ACC112 (cell line): ENCODE measurements around the gene ANXA5.
"Not testable (repeated sequence)": the region's sequence is repeated elsewhere in the genome, so short reads cannot be mapped to it uniquely, and the experiment has no call there.

Experiments
- H2AFZ ChIP-seq: fragments of 200-600 bp; sonication (generic); one replicate; pipeline ENCODE4 v1.6.0; 2017; ENCODE audit warnings: antibody characterized with exemption, low read length; ENCODE audit not compliant: unreplicated experiment
- H3K27ac ChIP-seq: fragments of 200-600 bp; sonication (generic); 2 replicates; pipeline ENCODE4 v1.5.1; 2014; ENCODE audit warnings: low read depth, mild to moderate bottlenecking, antibody characterized with exemption, low read length, moderate library complexity
- H3K27me3 ChIP-seq: fragments of 200-600 bp; sonication (generic); 2 replicates; pipeline ENCODE4 v1.6.1; 2014; ENCODE audit warnings: mild to moderate bottlenecking, antibody characterized with exemption, low read length, moderate library complexity, mixed read lengths; ENCODE audit not compliant: insufficient read depth
- H3K36me3 ChIP-seq: fragments of 200-600 bp; sonication (generic); 2 replicates; pipeline ENCODE4 v1.6.1; 2016; ENCODE audit warnings: mild to moderate bottlenecking, antibody characterized with exemption, low read length, moderate library complexity, mixed read lengths; ENCODE audit not compliant: insufficient read depth
- H3K4me1 ChIP-seq: fragments of 200-600 bp; sonication (generic); one replicate; pipeline ENCODE4 v1.6.1; 2016; ENCODE audit warnings: low read length, mixed read lengths; ENCODE audit not compliant: insufficient read depth, unreplicated experiment, control insufficient read depth
- H3K4me3 ChIP-seq: fragments of 200-600 bp; sonication (generic); 2 replicates; pipeline ENCODE4 v1.5.1; 2014; ENCODE audit warnings: mild to moderate bottlenecking, low read depth, low read length
- H3K79me2 ChIP-seq: fragments of 200-600 bp; sonication (generic); one replicate; pipeline ENCODE4 v1.6.0; 2016; ENCODE audit warnings: low read length; ENCODE audit not compliant: control insufficient read depth, unreplicated experiment, insufficient read depth

Gene ANXA5

DNA sequence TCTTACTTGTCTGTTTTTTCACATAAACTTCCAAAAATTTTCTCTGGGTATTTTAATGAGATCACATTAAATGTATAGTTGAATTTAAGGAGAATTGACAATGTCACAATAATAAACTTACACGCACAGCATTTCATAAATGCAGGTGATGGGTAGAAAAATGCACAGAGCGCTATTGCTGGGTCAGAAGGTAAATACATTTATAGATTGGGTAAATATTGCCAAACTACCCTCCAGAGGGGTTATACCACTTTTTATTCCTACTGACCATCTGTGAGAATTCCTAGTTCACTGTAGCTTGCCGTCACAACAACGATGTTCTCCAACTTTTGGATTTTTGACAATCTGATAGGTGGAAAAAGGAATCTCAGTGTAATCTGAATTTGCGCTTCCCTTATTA lies 34.6 kb downstream of the ANXA5 start:
- H3K27ac ChIP-seq: no peak overlapping the region
- H3K27me3 ChIP-seq: no peaks in the 10 kb centered on the region

DNA sequence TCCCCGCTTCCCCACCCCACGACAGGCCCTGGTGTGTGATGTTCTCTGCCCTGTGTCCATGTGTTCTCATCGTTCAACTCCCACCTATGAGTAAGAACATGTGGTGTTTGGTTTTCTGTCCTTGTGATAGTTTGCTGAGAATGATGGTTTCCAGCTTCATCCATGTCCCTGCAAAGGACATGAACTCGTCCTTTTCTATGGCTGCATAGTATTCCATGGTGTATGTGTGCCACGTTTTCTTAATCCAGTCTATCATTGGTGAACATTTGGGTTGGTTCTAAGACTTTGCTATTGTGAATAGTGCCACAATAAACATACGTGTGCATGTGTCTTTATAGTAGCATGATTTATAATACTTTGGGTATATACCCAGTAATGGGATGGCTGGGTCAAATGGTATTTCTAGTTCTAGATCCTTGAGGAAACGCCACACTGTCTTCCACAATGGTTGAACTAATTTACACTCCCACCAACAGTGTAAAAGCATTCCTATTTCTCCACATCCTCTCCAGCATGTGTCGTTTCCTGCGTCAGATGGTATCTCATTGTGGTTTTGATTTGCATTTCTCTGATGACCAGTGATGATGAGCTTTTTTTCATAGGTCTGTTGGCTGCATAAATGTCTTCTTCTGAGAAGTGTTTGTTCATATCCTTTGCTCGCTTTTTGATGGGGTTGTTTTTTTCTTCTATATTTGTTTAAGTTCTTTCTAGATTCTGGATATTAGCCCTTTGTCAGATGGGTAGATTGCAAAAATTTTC lies 36.4 kb downstream of the ANXA5 start:
- not testable (repeated sequence) for H3K4me3 ChIP-seq, H2AFZ ChIP-seq, H3K27me3 ChIP-seq, H3K27ac ChIP-seq, H3K4me1 ChIP-seq, H3K79me2 ChIP-seq, H3K36me3 ChIP-seq

More for the DNA sequence above, 34.6 kb downstream of the ANXA5 start:
- Histone ChIP-seq H3K36me3 (peaks cover 14% of the 10 kb centered on the region), H3K4me1 (peaks cover 1% of the 10 kb centered on the region), H3K79me2 (no peaks in the 10 kb centered on the region), H3K4me3 (no peak overlapping the region), H2AFZ (no peak overlapping the region)

DNA sequence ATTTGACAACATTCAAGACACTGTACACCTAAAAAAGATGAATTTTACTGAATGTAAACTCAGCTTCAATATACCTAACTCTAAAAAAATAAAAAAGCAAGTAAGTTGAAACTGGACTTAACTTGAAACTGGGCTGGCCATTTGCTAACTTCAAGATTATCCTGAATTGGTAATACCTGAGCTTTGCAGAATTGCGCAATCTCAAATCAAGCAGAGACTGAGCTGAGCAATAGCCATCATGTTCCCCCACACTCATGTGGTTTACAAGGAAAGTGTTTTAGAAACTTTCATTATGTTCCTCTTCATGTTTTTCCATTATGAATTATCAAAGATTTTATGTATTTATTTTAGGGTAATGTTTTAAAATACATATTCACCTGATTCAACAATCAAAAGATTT lies 38.7 kb downstream of the ANXA5 start:
- H3K36me3 ChIP-seq: no peaks in the 10 kb centered on the region
- H3K4me3 ChIP-seq: no peak overlapping the region
- no peaks in the 10 kb centered on the region for H3K79me2 ChIP-seq
- H3K27ac ChIP-seq: no peak overlapping the region
- peaks cover 6% of the 10 kb centered on the region for H3K4me1 ChIP-seq
- H3K27me3 ChIP-seq: no peaks in the 10 kb centered on the region
- H2AFZ ChIP-seq: no peak overlapping the region

DNA sequence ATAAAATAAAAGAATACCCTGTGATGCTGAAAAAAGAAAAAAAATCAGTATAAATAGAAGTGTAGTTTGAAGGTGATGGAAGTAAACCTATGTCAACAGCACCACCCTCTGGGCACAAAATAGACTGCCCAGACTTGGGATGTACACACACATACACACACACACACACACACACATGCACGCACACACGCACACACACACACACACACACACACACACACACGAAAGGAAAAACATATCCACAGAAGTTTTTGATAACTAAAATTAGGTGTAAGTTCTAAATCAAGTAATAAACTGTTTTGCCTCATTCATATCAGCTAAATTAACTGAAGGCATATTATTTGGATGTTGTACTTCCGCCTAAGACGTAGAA lies 40.5 kb downstream of the ANXA5 start:
- Histone ChIP-seq H2AFZ (no peak overlapping the region), H3K36me3 (no peaks in the 10 kb centered on the region), H3K79me2 (no peaks in the 10 kb centered on the region), H3K4me1 (peaks cover 6% of the 10 kb centered on the region), H3K27ac (no peak overlapping the region), H3K4me3 (no peak overlapping the region), H3K27me3 (no peaks in the 10 kb centered on the region)

DNA sequence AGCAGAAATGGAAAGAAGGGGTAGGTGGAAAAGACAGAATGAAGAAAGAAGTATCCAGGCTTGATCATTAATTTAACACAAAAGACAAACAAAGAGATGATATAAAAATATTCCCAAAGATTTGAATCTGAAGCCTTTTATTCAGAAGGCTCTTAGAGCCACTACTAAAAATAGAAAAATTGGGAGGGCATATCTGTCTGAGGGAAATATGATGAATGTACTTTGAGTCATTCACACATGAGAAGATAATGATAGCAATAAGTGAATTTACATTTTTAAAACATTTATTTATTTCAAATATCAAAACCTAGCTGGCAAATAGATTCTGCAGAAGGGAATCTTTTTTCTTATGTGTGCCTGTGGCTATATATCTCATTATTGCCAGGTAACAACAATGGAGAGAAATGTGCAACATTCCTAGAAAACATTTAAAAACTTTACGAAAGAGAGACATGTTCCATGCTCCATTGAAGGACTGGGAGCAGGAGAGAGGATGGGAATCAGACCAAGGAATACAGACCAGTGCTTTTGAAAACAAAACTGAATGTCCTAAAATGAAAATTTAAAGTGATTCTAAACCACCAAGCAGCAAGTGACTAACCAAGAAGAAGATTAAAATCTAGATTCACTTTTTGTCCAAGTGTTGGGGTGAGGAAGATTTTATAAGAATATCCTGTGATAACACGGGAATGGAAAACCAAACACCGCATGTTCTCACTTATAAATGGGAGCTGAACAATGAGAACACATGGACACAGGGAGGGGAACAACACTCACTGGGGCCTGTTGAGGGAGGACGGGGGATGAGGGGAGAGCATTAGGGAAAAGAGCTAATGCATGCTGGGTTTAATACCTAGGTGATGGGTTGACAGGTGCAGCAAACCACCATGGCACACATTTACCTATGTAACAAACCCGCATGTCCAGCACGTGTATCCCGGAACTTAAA lies 41.2 kb downstream of the ANXA5 start:
- Histone ChIP-seq H3K27ac (no peak overlapping the region), H3K4me3 (no peak overlapping the region), H3K36me3 (no peaks in the 10 kb centered on the region), H2AFZ (no peak overlapping the region), H3K27me3 (no peaks in the 10 kb centered on the region), H3K4me1 (peaks cover 6% of the 10 kb centered on the region), H3K79me2 (no peaks in the 10 kb centered on the region)

DNA sequence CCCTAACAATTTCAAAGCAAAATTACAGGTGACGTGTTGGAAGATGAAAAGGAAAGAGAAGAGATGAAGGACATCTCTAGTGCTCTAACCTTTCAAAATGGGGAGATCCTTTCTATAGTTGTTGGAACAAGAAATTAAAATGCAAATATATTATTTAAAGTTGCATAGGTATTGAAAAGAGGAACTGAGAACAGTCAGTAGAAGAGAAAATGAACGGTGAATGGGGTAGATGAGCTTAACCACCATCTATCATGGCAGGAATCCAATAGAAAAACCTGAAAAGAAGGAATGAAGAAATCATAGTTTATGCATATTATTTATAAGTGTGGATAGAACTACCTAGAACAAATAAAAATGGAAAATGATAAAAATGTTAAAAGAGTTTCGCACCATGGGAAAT lies 42.0 kb downstream of the ANXA5 start:
- peaks cover 6% of the 10 kb centered on the region for H3K4me1 ChIP-seq
- no peaks in the 10 kb centered on the region for H3K27me3 ChIP-seq
- H3K36me3 ChIP-seq: no peaks in the 10 kb centered on the region
- no peak overlapping the region for H2AFZ ChIP-seq
- H3K79me2 ChIP-seq: no peaks in the 10 kb centered on the region
- H3K4me3 ChIP-seq: no peak overlapping the region
- H3K27ac ChIP-seq: no peak overlapping the region

DNA sequence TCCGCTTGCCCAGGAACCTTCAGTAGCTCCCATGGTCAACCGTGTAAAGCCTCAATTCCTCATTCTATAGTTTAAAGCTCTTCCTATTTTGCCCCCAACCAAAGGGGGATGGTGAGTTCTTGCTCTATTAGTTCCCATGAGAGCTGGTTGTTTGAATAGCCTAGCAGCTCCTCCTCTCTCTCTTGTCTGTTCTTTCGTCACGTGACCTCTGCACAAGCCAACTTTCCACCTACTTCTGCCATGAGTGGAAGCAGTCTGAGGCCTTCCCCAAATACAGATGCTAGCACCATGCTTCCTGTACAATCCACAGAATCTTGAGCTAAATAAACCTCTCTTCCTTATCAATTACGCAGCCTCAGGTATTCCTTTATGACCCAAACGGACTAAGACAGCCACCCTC lies 42.8 kb downstream of the ANXA5 start:
- H3K27ac ChIP-seq: no peak overlapping the region

DNA sequence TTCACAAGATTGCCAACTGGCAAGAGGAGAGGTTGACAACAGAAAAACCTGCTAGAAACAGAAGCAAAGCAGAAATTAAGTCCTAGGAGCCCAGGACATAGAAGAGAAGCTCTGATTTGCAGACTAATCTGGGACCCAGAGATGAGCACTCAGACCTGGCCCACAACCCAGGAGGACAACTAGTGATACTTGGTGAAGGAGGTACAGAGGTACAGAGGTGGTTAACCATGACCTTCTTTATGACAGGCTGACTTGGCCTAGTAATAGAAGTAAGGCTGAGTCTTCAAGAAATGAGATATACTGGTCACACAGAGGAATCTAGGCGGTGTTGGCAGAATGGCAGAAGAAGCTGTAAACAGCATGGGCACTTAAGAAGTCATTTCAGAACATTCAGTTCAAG lies 43.6 kb downstream of the ANXA5 start:
- Histone ChIP-seq H3K27me3 (no peaks in the 10 kb centered on the region), H3K27ac (no peak overlapping the region), H3K4me1 (peaks cover 6% of the 10 kb centered on the region), H3K36me3 (no peaks in the 10 kb centered on the region), H3K79me2 (no peaks in the 10 kb centered on the region), H3K4me3 (no peak overlapping the region), H2AFZ (no peak overlapping the region)

More for the DNA sequence above, 42.8 kb downstream of the ANXA5 start:
- H3K36me3 ChIP-seq: no peaks in the 10 kb centered on the region
- no peaks in the 10 kb centered on the region for H3K79me2 ChIP-seq
- H3K4me1 ChIP-seq: peaks cover 6% of the 10 kb centered on the region
- H2AFZ ChIP-seq: no peak overlapping the region
- no peaks in the 10 kb centered on the region for H3K27me3 ChIP-seq
- no peak overlapping the region for H3K4me3 ChIP-seq

DNA sequence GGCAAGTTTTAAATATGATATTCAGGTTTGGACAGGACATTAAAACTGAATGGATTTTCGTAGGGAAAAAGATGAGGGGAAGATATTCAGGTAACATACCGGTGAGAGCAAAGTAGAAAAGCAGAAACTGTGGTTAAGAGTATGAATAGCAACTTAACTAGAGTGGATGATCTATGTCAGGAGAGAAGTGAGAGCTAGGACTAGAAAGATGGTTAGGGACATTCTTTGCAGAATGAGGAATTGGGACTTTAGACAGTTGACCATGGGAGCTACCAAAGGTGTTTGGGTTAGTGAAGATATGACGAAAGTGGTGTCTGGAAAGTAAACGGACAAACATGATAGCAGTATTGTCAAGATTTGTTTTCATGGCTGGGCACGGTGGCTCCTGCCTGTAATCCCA lies 45.2 kb downstream of the ANXA5 start:
- Histone ChIP-seq H3K36me3 (no peaks in the 10 kb centered on the region), H3K4me3 (no peak overlapping the region), H3K79me2 (no peaks in the 10 kb centered on the region), H3K27me3 (no peaks in the 10 kb centered on the region), H2AFZ (no peak overlapping the region), H3K4me1 (peaks cover 6% of the 10 kb centered on the region), H3K27ac (no peak overlapping the region)

DNA sequence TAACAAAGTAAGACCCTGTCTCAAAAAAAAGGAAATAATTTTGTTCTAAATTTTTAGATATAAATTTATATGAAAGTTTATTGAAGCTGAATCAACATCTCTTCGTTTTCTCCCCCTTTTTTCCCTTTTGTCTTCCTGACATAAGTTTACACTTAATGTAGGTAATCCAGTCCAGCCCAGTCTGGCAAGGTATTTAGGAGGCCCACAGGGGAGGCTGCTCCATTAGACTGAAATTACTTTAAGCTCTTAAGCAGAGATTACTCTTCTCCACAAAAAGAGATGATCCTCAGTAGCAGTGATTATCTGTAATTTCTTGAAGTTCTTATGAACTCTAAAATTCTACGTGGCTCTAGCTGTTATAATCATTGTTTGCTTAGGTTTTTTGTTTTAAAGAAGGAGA lies 46.0 kb downstream of the ANXA5 start:
- H3K79me2 ChIP-seq: no peaks in the 10 kb centered on the region
- H3K4me1 ChIP-seq: peaks cover 6% of the 10 kb centered on the region
- no peak overlapping the region for H3K4me3 ChIP-seq
- no peak overlapping the region for H3K27ac ChIP-seq
- H2AFZ ChIP-seq: no peak overlapping the region
- no peaks in the 10 kb centered on the region for H3K36me3 ChIP-seq
- no peaks in the 10 kb centered on the region for H3K27me3 ChIP-seq

DNA sequence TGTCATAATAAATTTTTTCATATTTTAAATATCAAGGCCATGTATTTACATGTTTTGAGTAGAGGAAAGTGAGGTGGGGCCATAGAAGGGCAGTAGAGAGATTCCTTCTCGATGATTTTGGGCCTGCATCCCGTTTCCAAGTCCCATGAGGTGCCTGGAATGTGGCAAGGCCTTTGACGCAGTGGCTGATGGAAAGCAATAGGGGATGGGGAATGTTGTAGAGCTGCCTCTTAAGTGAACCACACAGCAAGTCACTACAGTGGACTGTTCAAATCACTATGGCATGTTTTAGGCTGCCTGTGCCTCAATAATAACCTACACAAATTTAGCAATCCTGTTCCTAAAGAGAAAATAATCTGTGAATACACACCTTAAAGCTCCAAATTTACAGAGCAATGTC lies 48.3 kb downstream of the ANXA5 start:
- H3K79me2 ChIP-seq: no peaks in the 10 kb centered on the region
- no peaks in the 10 kb centered on the region for H3K36me3 ChIP-seq
- H3K4me3 ChIP-seq: no peak overlapping the region
- H3K4me1 ChIP-seq: no peaks in the 10 kb centered on the region
- H3K27me3 ChIP-seq: no peaks in the 10 kb centered on the region
- no peak overlapping the region for H3K27ac ChIP-seq
- no peak overlapping the region for H2AFZ ChIP-seq
